Neural crest cell (in vitro differentiated cells): ENCODE data around the gene CLNK. TPM values are rescaled to one million over a fixed set of nuclear protein-coding genes. Genes with fewer than 3 reads are reported as not detected.

Experiments
- DNase-seq: peaks from one replicate; pipeline ENCODE4 v3.0.0; 2021; ENCODE audit warnings: low read depth, mixed read lengths, low spot score
- H3K27ac Mint-ChIP-seq: one replicate; pipeline ENCODE4 v1.8.0; 2021; ENCODE audit warnings: mild to moderate bottlenecking, mixed read lengths; ENCODE audit not compliant: unreplicated experiment
- H3K27me3 Mint-ChIP-seq: 2 replicates; pipeline ENCODE4 v1.8.0; 2021; ENCODE audit warnings: low read depth, mild to moderate bottlenecking, mixed read lengths
- H3K36me3 Mint-ChIP-seq: 2 replicates; pipeline ENCODE4 v1.8.0; 2021; ENCODE audit warnings: low read depth, mild to moderate bottlenecking, mixed read lengths
- H3K4me1 Mint-ChIP-seq: 2 replicates; pipeline ENCODE4 v1.8.0; 2021; ENCODE audit warnings: mixed read lengths
- H3K4me3 Mint-ChIP-seq: one replicate; pipeline ENCODE4 v1.8.0; 2021; ENCODE audit warnings: mild to moderate bottlenecking, mixed read lengths
- H3K9me3 Mint-ChIP-seq: 2 replicates; pipeline ENCODE4 v1.8.0; 2021; ENCODE audit warnings: mixed read lengths
- CTCF ChIP-seq: fragments of 200-600 bp; sonication (generic); conservative IDR thresholded peaks from 2 replicates; pipeline ENCODE4 v1.5.0; 2021; ENCODE audit warnings: antibody characterized with exemption, mild to moderate bottlenecking
- total RNA-seq: library from RNA; stranded (reverse); gene quantifications from 2 replicates; pipeline ENCODE4 v1.2.1, GENCODE V29; 2021

The CLNK gene
- total RNA-seq, 1 donor from 2014 or later, result not detected

GRCh38 chr4:10659251-10659650 is 25.3 kb downstream of the CLNK start:
- no peak for DNase-seq
- Mint-ChIP-seq H3K4me3 (no peak overlapping the region), H3K27me3 (no peaks in the 10 kb centered on the region), H3K27ac (no peak overlapping the region), H3K9me3 (no peaks in the 10 kb centered on the region), H3K4me1 (no peaks in the 10 kb centered on the region), H3K36me3 (no peaks in the 10 kb centered on the region)
- TF ChIP-seq CTCF, result no peak

- H3K27me3 Mint-ChIP-seq, result no peaks in the 10 kb centered on the region
- H3K36me3 Mint-ChIP-seq, result no peaks in the 10 kb centered on the region
- no peak overlapping the region for H3K4me3 Mint-ChIP-seq
- H3K27ac Mint-ChIP-seq, result no peak overlapping the region
- TF ChIP-seq CTCF, result no peak
- H3K9me3 Mint-ChIP-seq, result peaks cover 3% of the 10 kb centered on the region
- DNase-seq, result no peak
- no peaks in the 10 kb centered on the region for H3K4me1 Mint-ChIP-seq
These were observed 27.6 kb downstream of the CLNK start for GRCh38 chr4:10656988-10657387.

- peaks cover 3% of the 10 kb centered on the region for H3K9me3 Mint-ChIP-seq
- no peak overlapping the region for H3K27ac Mint-ChIP-seq
- DNase-seq, result no peak
- no peaks in the 10 kb centered on the region for H3K36me3 Mint-ChIP-seq
- TF ChIP-seq CTCF, result no peak
- H3K27me3 Mint-ChIP-seq, result no peaks in the 10 kb centered on the region
- H3K4me1 Mint-ChIP-seq, result no peaks in the 10 kb centered on the region
- no peak overlapping the region for H3K4me3 Mint-ChIP-seq
These were observed 28.1 kb downstream of the CLNK start for GRCh38 chr4:10656420-10656819.

- no peak for TF ChIP-seq CTCF
- H3K27me3 Mint-ChIP-seq, result no peaks in the 10 kb centered on the region
- no peak for DNase-seq
- no peaks in the 10 kb centered on the region for H3K4me1 Mint-ChIP-seq
- no peak overlapping the region for H3K27ac Mint-ChIP-seq
- H3K36me3 Mint-ChIP-seq, result no peaks in the 10 kb centered on the region
- peaks cover 3% of the 10 kb centered on the region for H3K9me3 Mint-ChIP-seq
- no peak overlapping the region for H3K4me3 Mint-ChIP-seq
These were observed 28.6 kb downstream of the CLNK start for GRCh38 chr4:10655968-10656367.

- Mint-ChIP-seq H3K27ac (no peak overlapping the region), H3K27me3 (no peaks in the 10 kb centered on the region), H3K9me3 (peaks cover 8% of the 10 kb centered on the region), H3K4me3 (no peak overlapping the region), H3K4me1 (no peaks in the 10 kb centered on the region), H3K36me3 (no peaks in the 10 kb centered on the region)
- DNase-seq, result no peak
- no peak for TF ChIP-seq CTCF
These were observed 36.1 kb downstream of the CLNK start for GRCh38 chr4:10648479-10648878.

- Mint-ChIP-seq H3K27ac (no peak overlapping the region), H3K4me3 (no peak overlapping the region), H3K4me1 (no peaks in the 10 kb centered on the region), H3K36me3 (no peaks in the 10 kb centered on the region), H3K27me3 (no peaks in the 10 kb centered on the region), H3K9me3 (peaks cover 7% of the 10 kb centered on the region)
- no peak for TF ChIP-seq CTCF
- no peak for DNase-seq
These were observed 36.7 kb downstream of the CLNK start for GRCh38 chr4:10647846-10648245.
